Measurements from ENCODE around the gene MMRN2. TPM values are rescaled to one million over a fixed set of nuclear protein-coding genes. Genes with fewer than 3 reads are reported as not detected.

Gene MMRN2
- total and polyA plus RNA-seq, 4 donors: 10.2 to 55.3 (median 29.0) TPM

DNA sequence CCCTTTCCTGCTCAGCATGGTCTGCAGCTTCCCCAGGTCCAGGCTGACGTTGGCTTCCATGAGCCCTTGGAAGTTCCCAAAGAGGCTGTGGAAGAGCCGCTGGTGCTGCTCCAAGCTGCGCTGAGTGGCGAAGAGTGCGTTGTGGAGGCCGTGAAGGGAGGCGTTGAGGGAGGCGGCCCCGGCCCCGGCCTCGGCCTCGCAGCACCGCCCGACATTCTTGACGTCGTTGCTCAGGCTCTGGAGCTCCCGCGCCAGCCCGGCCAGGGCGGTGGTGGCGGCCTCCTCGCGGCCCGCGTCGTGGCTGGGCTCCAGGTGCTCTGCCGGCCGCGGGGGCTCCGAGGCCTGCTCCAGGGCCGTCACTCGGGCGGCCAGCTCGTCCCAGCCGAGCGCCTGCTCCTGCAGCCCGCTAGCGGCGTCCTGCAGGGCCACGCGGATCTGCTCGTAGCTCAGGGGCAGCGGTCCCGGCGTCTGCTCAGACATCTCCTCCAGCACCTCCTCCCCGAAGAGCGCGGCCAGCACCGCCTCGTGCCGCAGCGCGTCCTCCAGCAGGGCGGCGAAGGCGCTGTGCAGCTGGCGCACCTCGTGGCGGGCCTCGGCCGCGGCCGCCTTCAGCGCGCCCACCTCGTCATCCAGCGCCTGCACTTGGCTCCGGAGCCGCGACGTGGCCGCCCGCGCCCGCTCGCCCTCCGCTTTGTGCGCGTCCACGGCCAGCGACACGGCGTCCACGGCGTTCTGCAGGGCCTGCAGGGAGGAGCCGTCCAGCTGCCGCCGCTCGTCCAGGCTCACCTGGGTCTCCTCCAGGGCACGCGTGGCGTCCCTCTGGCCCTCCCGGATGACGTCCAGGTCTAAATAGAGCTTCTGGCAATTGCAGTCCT lies 14.7 kb downstream of the MMRN2 start:
- H3K27me3 ChIP-seq (ENCODE audit: control insufficient read depth in 3 of 3, insufficient read depth in 3 of 3, low read length in 2 of 3): peaks cover 0 to 2% (median 0%) of the 10 kb centered on the region in 3 donors
- no peak overlapping the region for H3K9ac ChIP-seq (ENCODE audit: insufficient read depth in 1 of 2, low read length in 2 of 2)
- DNase-seq (peak in 1 of 3 donors; percentile 49), ATAC-seq (ENCODE audit: insufficient read depth, low FRiP score) (no peak)
- WGBS, 2 donors: 76 to 88% methylated on average over 92 to 94 of the region's 94 CpGs
- peaks cover 0 to 19% (median 0%) of the 10 kb centered on the region in 4 donors for H3K36me3 ChIP-seq (ENCODE audit: control insufficient read depth in 4 of 4, insufficient read depth in 4 of 4, low read length in 4 of 4)
- no peak overlapping the region for H3K27ac ChIP-seq (ENCODE audit: low read depth in 1 of 2, low read length in 1 of 2)
- TF ChIP-seq, protein P1, sequence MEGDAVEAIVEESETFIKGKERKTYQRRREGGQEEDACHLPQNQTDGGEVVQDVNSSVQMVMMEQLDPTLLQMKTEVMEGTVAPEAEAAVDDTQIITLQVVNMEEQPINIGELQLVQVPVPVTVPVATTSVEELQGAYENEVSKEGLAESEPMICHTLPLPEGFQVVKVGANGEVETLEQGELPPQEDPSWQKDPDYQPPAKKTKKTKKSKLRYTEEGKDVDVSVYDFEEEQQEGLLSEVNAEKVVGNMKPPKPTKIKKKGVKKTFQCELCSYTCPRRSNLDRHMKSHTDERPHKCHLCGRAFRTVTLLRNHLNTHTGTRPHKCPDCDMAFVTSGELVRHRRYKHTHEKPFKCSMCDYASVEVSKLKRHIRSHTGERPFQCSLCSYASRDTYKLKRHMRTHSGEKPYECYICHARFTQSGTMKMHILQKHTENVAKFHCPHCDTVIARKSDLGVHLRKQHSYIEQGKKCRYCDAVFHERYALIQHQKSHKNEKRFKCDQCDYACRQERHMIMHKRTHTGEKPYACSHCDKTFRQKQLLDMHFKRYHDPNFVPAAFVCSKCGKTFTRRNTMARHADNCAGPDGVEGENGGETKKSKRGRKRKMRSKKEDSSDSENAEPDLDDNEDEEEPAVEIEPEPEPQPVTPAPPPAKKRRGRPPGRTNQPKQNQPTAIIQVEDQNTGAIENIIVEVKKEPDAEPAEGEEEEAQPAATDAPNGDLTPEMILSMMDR (IDR thresholded peaks at IDR 0.05; ENCODE audit: control extremely low read depth, extremely low read depth): no peak
- peaks cover 0 to 9% (median 0%) of the 10 kb centered on the region in 5 donors for H3K4me1 ChIP-seq (ENCODE audit: control insufficient read depth in 5 of 5, insufficient read depth in 5 of 5, low read length in 5 of 5)
- H3K4me3 ChIP-seq: no peak overlapping the region
- H3K9me3 ChIP-seq (ENCODE audit: control insufficient read depth in 4 of 4, insufficient read depth in 3 of 4, low read length in 3 of 4): no peaks in the 10 kb centered on the region

DNA sequence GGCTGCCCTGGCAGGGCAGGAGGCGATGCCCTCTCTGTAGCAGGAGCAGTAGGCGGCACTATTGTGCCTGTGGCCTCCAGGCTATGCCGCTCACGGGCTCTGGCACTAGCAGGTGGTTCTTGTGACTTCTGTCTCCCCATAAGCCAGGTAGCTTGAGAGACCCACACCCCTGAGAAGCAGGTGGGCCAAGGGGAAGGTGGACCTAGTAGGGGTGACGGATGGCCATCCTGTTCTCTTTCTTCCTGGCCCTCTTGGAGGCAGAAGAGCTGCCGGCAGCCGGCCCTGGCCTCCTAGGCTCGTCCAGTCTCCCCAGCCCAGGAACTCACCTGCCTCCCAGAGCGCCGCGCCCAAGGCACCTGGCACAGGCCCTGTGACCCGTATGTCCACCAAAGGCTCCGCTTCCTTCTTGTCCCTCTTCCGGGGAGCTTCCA lies 15.4 kb downstream of the MMRN2 start:
- DNase-seq: no peak
- TF ChIP-seq, protein P1 (IDR thresholded peaks at IDR 0.05; ENCODE audit: control extremely low read depth, extremely low read depth): no peak

DNA sequence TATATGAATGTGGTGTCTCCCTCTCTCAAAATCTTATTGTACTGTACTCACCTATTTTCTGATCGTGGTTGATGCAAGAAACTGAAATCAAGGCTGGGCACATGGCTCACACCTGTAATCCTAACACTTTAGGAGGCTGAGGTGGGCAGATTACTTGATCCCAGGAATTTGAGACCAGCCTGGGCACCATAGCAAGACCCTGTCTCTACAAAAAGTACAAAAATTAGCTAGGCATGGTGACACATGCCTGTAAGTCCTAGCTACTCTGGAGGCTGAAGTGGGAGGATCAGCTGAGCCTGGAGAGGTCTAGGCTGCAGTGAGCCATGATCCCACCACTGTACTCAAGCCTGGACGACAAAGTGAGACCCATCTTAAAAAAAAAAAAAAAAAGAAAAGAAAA lies 16.0 kb downstream of the MMRN2 start:
- no peaks in the 10 kb centered on the region for H3K9me3 ChIP-seq (ENCODE audit: control insufficient read depth in 4 of 4, insufficient read depth in 3 of 4, low read length in 3 of 4)
- H3K27me3 ChIP-seq (ENCODE audit: control insufficient read depth in 3 of 3, insufficient read depth in 3 of 3, low read length in 2 of 3): peaks cover 0 to 2% (median 0%) of the 10 kb centered on the region in 3 donors
- DNase-seq: no peak
- H3K4me3 ChIP-seq: no peak overlapping the region
- peaks cover 0 to 24% (median 0%) of the 10 kb centered on the region in 4 donors for H3K36me3 ChIP-seq (ENCODE audit: control insufficient read depth in 4 of 4, insufficient read depth in 4 of 4, low read length in 4 of 4)
- TF ChIP-seq, protein P1 (IDR thresholded peaks at IDR 0.05; ENCODE audit: control extremely low read depth, extremely low read depth): no peak
- no peak overlapping the region for H3K9ac ChIP-seq (ENCODE audit: insufficient read depth in 1 of 2, low read length in 2 of 2)
- H3K27ac ChIP-seq (ENCODE audit: low read depth in 1 of 2, low read length in 1 of 2): no peak overlapping the region
- WGBS, 2 donors: 79 to 86% methylated on average over 2 of the region's 2 CpGs
- no peak for ATAC-seq (ENCODE audit: insufficient read depth, low FRiP score)
- H3K4me1 ChIP-seq (ENCODE audit: control insufficient read depth in 5 of 5, insufficient read depth in 5 of 5, low read length in 5 of 5): peaks cover 0 to 9% (median 0%) of the 10 kb centered on the region in 5 donors

More for the DNA sequence above, 15.4 kb downstream of the MMRN2 start:
- H3K4me3 ChIP-seq: no peak overlapping the region
- H3K27ac ChIP-seq (ENCODE audit: low read depth in 1 of 2, low read length in 1 of 2): no peak overlapping the region
- no peak overlapping the region for H3K9ac ChIP-seq (ENCODE audit: insufficient read depth in 1 of 2, low read length in 2 of 2)
- H3K4me1 ChIP-seq (ENCODE audit: control insufficient read depth in 5 of 5, insufficient read depth in 5 of 5, low read length in 5 of 5): peaks cover 0 to 9% (median 0%) of the 10 kb centered on the region in 5 donors
- WGBS, 2 donors: 93 to 94% methylated on average over 14 of the region's 14 CpGs
- no peak for ATAC-seq (ENCODE audit: insufficient read depth, low FRiP score)
- peaks cover 0 to 2% (median 0%) of the 10 kb centered on the region in 3 donors for H3K27me3 ChIP-seq (ENCODE audit: control insufficient read depth in 3 of 3, insufficient read depth in 3 of 3, low read length in 2 of 3)
- no peaks in the 10 kb centered on the region for H3K9me3 ChIP-seq (ENCODE audit: control insufficient read depth in 4 of 4, insufficient read depth in 3 of 4, low read length in 3 of 4)
- H3K36me3 ChIP-seq (ENCODE audit: control insufficient read depth in 4 of 4, insufficient read depth in 4 of 4, low read length in 4 of 4): peaks cover 0 to 19% (median 0%) of the 10 kb centered on the region in 4 donors

All from lung (tissue), 12 donors.